Osteoblast (primary cell): ENCODE results near the gene SHH. TPM values are rescaled to one million over a fixed set of nuclear protein-coding genes. Genes with fewer than 3 reads are reported as not detected.

Experiments used
- DNase-seq: peaks from one replicate; pipeline ENCODE4 v3.0.0; 2011; ENCODE audit warnings: low spot score, mixed read lengths; ENCODE audit not compliant: insufficient read length; ENCODE audit errors: missing footprints
- H2AFZ ChIP-seq: 2 replicates; pipeline ENCODE4 v1.6.0; 2011; ENCODE audit warnings: mild to moderate bottlenecking, low read length
- H3K27ac ChIP-seq: 2 replicates; pipeline ENCODE4 v1.5.1; 2011; ENCODE audit warnings: mild to moderate bottlenecking, low read depth, low read length, moderate library complexity
- H3K27me3 ChIP-seq: 2 replicates; pipeline ENCODE4 v1.6.0; 2012; ENCODE audit warnings: mild to moderate bottlenecking, control low read depth, inconsistent platforms, low read length, moderate library complexity; ENCODE audit not compliant: insufficient read depth
- H3K36me3 ChIP-seq: 2 replicates; pipeline ENCODE4 v1.5.1; 2011; ENCODE audit warnings: mild to moderate bottlenecking, low read length, control low read depth, moderate library complexity; ENCODE audit not compliant: insufficient read depth
- H3K4me1 ChIP-seq: 2 replicates; pipeline ENCODE4 v1.5.1; 2011; ENCODE audit warnings: mild to moderate bottlenecking, low read length, control low read depth, moderate library complexity; ENCODE audit not compliant: insufficient read depth
- H3K4me2 ChIP-seq: 2 replicates; pipeline ENCODE4 v1.6.0; 2011; ENCODE audit warnings: mild to moderate bottlenecking, low read length; ENCODE audit not compliant: insufficient read depth
- H3K4me3 ChIP-seq: fragments of 200-600 bp; sonication (generic); 3 replicates; pipeline ENCODE4 v1.5.1; 2012; ENCODE audit warnings: mild to moderate bottlenecking, low read length, inconsistent platforms; ENCODE audit not compliant: insufficient read depth
- H3K79me2 ChIP-seq: 2 replicates; pipeline ENCODE4 v1.6.0; 2012; ENCODE audit warnings: mild to moderate bottlenecking, low read length, control low read depth, inconsistent platforms; ENCODE audit not compliant: insufficient read depth
- H3K9me3 ChIP-seq: 2 replicates; pipeline ENCODE4 v1.5.1; 2011; ENCODE audit warnings: low read depth, low read length, control low read depth
- H4K20me1 ChIP-seq: 2 replicates; pipeline ENCODE4 v1.6.0; 2012; ENCODE audit warnings: mild to moderate bottlenecking, low read length, control low read depth; ENCODE audit not compliant: insufficient read depth
- total RNA-seq: library from RNA; depleted of rRNA; stranded (reverse); fragments of >200 nt; gene quantifications from 2 replicates; pipeline ENCODE4 v1.2.3, GENCODE V29; 2012
- TF ChIP-seq, protein P1 (sequence below): IDR thresholded peaks from 2 replicates; pipeline ENCODE4 v1.5.1; 2011; ENCODE audit warnings: mild to moderate bottlenecking, low read depth, low read length, moderate library complexity; ENCODE audit errors: extremely low read depth

Gene SHH
- total RNA-seq, 1 donor = not detected

DNA sequence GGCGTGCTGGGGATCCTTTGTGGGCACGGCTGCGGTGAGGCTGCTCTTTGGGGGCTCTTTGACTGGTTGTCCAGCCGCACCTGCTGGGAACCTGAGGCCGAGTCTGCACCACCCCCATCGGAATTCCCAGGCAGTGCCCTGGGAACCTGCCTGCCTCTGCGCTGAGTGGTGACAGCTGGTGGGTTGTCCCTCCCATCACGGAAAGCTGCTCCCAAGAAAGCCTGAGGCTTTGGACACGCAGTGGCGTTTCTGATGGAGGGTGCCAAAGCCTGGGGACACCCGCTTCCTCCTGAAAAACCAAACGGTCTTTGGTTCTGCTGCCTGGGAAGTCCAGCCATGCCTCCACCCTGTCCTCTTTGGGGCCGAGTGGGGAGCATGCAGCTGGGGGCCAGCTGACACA, 21.4 kb upstream of the SHH start:
- DNase-seq = no peak
- H3K9me3 ChIP-seq = no peaks in the 10 kb centered on the region
- TF ChIP-seq, protein P1, sequence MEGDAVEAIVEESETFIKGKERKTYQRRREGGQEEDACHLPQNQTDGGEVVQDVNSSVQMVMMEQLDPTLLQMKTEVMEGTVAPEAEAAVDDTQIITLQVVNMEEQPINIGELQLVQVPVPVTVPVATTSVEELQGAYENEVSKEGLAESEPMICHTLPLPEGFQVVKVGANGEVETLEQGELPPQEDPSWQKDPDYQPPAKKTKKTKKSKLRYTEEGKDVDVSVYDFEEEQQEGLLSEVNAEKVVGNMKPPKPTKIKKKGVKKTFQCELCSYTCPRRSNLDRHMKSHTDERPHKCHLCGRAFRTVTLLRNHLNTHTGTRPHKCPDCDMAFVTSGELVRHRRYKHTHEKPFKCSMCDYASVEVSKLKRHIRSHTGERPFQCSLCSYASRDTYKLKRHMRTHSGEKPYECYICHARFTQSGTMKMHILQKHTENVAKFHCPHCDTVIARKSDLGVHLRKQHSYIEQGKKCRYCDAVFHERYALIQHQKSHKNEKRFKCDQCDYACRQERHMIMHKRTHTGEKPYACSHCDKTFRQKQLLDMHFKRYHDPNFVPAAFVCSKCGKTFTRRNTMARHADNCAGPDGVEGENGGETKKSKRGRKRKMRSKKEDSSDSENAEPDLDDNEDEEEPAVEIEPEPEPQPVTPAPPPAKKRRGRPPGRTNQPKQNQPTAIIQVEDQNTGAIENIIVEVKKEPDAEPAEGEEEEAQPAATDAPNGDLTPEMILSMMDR = no peak
- no peaks in the 10 kb centered on the region for H3K27me3 ChIP-seq
- H3K27ac ChIP-seq = no peak overlapping the region
- H3K79me2 ChIP-seq = no peaks in the 10 kb centered on the region
- no peak overlapping the region for H3K4me3 ChIP-seq
- H3K4me2 ChIP-seq = no peak overlapping the region
- H4K20me1 ChIP-seq = no peaks in the 10 kb centered on the region
- H3K4me1 ChIP-seq = no peaks in the 10 kb centered on the region
- no peaks in the 10 kb centered on the region for H3K36me3 ChIP-seq
- no peak overlapping the region for H2AFZ ChIP-seq

- no peaks in the 10 kb centered on the region for H3K36me3 ChIP-seq
- H2AFZ ChIP-seq = no peak overlapping the region
- no peak overlapping the region for H3K4me2 ChIP-seq
- no peaks in the 10 kb centered on the region for H3K79me2 ChIP-seq
- no peaks in the 10 kb centered on the region for H3K4me1 ChIP-seq
- TF ChIP-seq, protein P1 = no peak
- H3K4me3 ChIP-seq = no peak overlapping the region
- no peak overlapping the region for H3K27ac ChIP-seq
- H3K27me3 ChIP-seq = no peaks in the 10 kb centered on the region
- H4K20me1 ChIP-seq = no peaks in the 10 kb centered on the region
- peak; percentile 64 for DNase-seq
- H3K9me3 ChIP-seq = no peaks in the 10 kb centered on the region
These were observed 20.3 kb upstream of the SHH start for GRCh38 chr7:155832581-155832981.

DNA sequence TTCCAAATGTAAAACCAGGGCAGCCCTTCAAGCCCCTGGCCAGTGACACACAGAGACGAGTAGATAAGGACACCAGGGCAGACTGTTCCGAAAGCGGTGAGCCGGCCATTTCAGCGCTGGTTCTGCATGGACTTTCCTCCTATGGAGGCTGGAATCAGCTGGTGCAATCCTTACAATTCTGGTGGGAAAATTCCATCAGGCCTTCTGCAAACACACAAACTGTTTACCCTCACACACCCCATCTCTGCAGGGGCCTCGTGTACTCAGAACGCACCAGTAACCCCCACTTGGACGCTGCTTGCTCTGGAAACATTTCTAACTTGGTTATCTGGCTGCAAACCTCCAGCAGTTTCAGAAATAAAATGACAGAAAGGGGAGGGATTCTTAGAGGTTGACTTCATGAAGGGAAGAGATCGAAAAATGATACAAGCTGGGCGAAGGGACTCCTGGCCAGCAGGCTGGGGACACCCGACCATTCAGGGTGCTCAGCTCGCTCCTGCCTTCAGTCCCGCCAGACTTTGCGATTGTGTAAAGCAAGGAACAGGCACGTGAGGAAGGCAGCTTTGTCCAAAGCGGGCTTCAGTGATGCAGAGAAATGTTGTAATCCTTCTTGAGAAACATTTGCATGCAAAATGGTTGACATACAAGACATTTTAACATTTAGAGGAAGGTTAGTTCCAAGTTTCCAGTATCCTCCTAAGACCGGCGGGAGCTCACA, 19.7 kb upstream of the SHH start:
- no peaks in the 10 kb centered on the region for H3K27me3 ChIP-seq
- H4K20me1 ChIP-seq = no peaks in the 10 kb centered on the region
- H3K9me3 ChIP-seq = no peaks in the 10 kb centered on the region
- H3K27ac ChIP-seq = no peak overlapping the region
- H3K79me2 ChIP-seq = no peaks in the 10 kb centered on the region
- no peak overlapping the region for H3K4me2 ChIP-seq
- H3K4me1 ChIP-seq = no peaks in the 10 kb centered on the region
- no peak overlapping the region for H2AFZ ChIP-seq
- no peak overlapping the region for H3K4me3 ChIP-seq
- DNase-seq = peak; percentile 64
- TF ChIP-seq, protein P1 = no peak
- H3K36me3 ChIP-seq = no peaks in the 10 kb centered on the region

- TF ChIP-seq, protein P1 = no peak
- no peaks in the 10 kb centered on the region for H4K20me1 ChIP-seq
- H3K79me2 ChIP-seq = no peaks in the 10 kb centered on the region
- H3K9me3 ChIP-seq = no peaks in the 10 kb centered on the region
- H3K4me3 ChIP-seq = no peak overlapping the region
- H3K4me1 ChIP-seq = no peaks in the 10 kb centered on the region
- no peak overlapping the region for H2AFZ ChIP-seq
- no peak overlapping the region for H3K4me2 ChIP-seq
- H3K27me3 ChIP-seq = no peaks in the 10 kb centered on the region
- H3K36me3 ChIP-seq = no peaks in the 10 kb centered on the region
- no peak overlapping the region for H3K27ac ChIP-seq
- peak; percentile 78 for DNase-seq
These were observed 18.9 kb upstream of the SHH start for GRCh38 chr7:155830961-155831806.
